Peyer's patch (tissue), 4 donors: Measurements from ENCODE around the gene OAF. TPM values are rescaled to one million over a fixed set of nuclear protein-coding genes. Genes with fewer than 3 reads are reported as not detected.

Experiments used
- DNase-seq, 3 donors: peaks; one replicate each; pipeline ENCODE4 v3.0.0-alpha.2; 2017 to 2019
- H3K27ac ChIP-seq, 4 donors: fragments of 200-600 bp; sonication (generic); one replicate each; pipeline ENCODE4 v1.5.1; 2016 to 2019
- H3K27me3 ChIP-seq, 2 donors: fragments of 200-600 bp; sonication (generic); one replicate each; pipeline ENCODE4 v1.5.1; 2019
- H3K36me3 ChIP-seq, 3 donors: fragments of 200-600 bp; sonication (generic); one replicate each; pipeline ENCODE4 v1.5.1; 2016 to 2019
- H3K4me1 ChIP-seq, 4 donors: fragments of 200-600 bp; sonication (generic); one replicate each; pipeline ENCODE4 v1.5.1; 2016 to 2019
- H3K4me3 ChIP-seq, 4 donors: fragments of 200-600 bp; sonication (generic); 1 replicate in 3 of 4; 2 replicates in 1 of 4; pipeline ENCODE4 v1.5.1; 2016 to 2019; ENCODE audit warnings: mild to moderate bottlenecking in 1 of 4
- H3K9me3 ChIP-seq, 4 donors: fragments of 200-600 bp; sonication (generic); one replicate each; pipeline ENCODE4 v1.5.1; 2016 to 2019; ENCODE audit warnings: mild to moderate bottlenecking in 1 of 4
- POLR2A ChIP-seq, 2 donors: fragments of 450-650 bp; IDR thresholded peaks; one replicate each; pipeline ENCODE4 v1.5.1; 2017; ENCODE audit warnings: antibody characterized with exemption in 2 of 2, mild to moderate bottlenecking in 2 of 2, moderate library complexity in 2 of 2
- total RNA-seq, 4 donors: library from RNA; depleted of rRNA; stranded (reverse); fragments of >200 nt; gene quantifications; one replicate each; pipeline ENCODE4 v1.1.0, GENCODE V29; 2016
- TF ChIP-seq, protein P1 (sequence below), 6 experiments: fragments of 450-650 bp in 4 of 6; fragments of 200-600 bp in 2 of 6; sonication (generic) in 1 of 6; IDR thresholded peaks; one replicate each; pipeline ENCODE4 v1.5.1; 2017 to 2019; ENCODE audit warnings: antibody characterized with exemption in 6 of 6, mild to moderate bottlenecking in 3 of 6, moderate library complexity in 1 of 6

Gene OAF
- total RNA-seq, 4 donors from 2014 or later, result 66.0 to 344 (median 228) TPM

GRCh38 chr11:120279502-120279901 lies 68.7 kb downstream of the OAF start:
- no peak overlapping the region for H3K4me3 ChIP-seq
- TF ChIP-seq POLR2A (IDR thresholded peaks at IDR 0.05), result no peak
- TF ChIP-seq, protein P1, sequence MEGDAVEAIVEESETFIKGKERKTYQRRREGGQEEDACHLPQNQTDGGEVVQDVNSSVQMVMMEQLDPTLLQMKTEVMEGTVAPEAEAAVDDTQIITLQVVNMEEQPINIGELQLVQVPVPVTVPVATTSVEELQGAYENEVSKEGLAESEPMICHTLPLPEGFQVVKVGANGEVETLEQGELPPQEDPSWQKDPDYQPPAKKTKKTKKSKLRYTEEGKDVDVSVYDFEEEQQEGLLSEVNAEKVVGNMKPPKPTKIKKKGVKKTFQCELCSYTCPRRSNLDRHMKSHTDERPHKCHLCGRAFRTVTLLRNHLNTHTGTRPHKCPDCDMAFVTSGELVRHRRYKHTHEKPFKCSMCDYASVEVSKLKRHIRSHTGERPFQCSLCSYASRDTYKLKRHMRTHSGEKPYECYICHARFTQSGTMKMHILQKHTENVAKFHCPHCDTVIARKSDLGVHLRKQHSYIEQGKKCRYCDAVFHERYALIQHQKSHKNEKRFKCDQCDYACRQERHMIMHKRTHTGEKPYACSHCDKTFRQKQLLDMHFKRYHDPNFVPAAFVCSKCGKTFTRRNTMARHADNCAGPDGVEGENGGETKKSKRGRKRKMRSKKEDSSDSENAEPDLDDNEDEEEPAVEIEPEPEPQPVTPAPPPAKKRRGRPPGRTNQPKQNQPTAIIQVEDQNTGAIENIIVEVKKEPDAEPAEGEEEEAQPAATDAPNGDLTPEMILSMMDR (IDR thresholded peaks at IDR 0.05), result no peak
- no peak overlapping the region for H3K27ac ChIP-seq
- DNase-seq, result no peak
- no peaks in the 10 kb centered on the region for H3K36me3 ChIP-seq
- H3K27me3 ChIP-seq, result no peaks in the 10 kb centered on the region
- H3K9me3 ChIP-seq, result no peaks in the 10 kb centered on the region
- no peaks in the 10 kb centered on the region for H3K4me1 ChIP-seq

Other genes starting within 250 kb of the OAF start
- gene TRIM29, start 72.9 kb upstream of the OAF start, total RNA-seq, result 10 to 100 TPM in 1 of 4 donors, 1 to 10 TPM in 3; 7.8 to 33.3 (median 9.1) TPM
- 1 to 10 TPM in 3 of 4 donors, not detected in 1; 2.2 to 3.3 (median 2.8) TPM for gene POU2F3, start 29.1 kb downstream of the OAF start, total RNA-seq
- gene TLCD5, start 114.3 kb downstream of the OAF start, total RNA-seq, result 1 to 10 TPM; 1.4 to 3.1 (median 2.2) TPM
- gene ARHGEF12, start 125.4 kb downstream of the OAF start, total RNA-seq, result 100 to 1,000 TPM; 102 to 122 (median 107) TPM